Fibroblast of villous mesenchyme (primary cell): ENCODE results near the gene BMPER. TPM values are rescaled to one million over a fixed set of nuclear protein-coding genes. Genes with fewer than 3 reads are reported as not detected.

Experiments used
- DNase-seq: peaks from one replicate; pipeline ENCODE4 v3.0.0-alpha.2; 2010; ENCODE audit warnings: low read depth
- H3K4me3 ChIP-seq: 2 replicates; pipeline ENCODE4 v1.5.1; 2011; ENCODE audit warnings: low read depth, mild to moderate bottlenecking, low read length
- total RNA-seq: library from RNA; depleted of rRNA; stranded (reverse); fragments of >200 nt; gene quantifications from 2 replicates; pipeline ENCODE4 v1.2.3, GENCODE V29; 2012
- TF ChIP-seq, protein P1 (sequence below): IDR thresholded peaks from 2 replicates; pipeline ENCODE4 v1.5.1; 2012; ENCODE audit warnings: low read depth, mild to moderate bottlenecking, low read length; ENCODE audit not compliant: insufficient read depth

The BMPER gene
- total RNA-seq, 1 donor, result 7.8 TPM

DNA sequence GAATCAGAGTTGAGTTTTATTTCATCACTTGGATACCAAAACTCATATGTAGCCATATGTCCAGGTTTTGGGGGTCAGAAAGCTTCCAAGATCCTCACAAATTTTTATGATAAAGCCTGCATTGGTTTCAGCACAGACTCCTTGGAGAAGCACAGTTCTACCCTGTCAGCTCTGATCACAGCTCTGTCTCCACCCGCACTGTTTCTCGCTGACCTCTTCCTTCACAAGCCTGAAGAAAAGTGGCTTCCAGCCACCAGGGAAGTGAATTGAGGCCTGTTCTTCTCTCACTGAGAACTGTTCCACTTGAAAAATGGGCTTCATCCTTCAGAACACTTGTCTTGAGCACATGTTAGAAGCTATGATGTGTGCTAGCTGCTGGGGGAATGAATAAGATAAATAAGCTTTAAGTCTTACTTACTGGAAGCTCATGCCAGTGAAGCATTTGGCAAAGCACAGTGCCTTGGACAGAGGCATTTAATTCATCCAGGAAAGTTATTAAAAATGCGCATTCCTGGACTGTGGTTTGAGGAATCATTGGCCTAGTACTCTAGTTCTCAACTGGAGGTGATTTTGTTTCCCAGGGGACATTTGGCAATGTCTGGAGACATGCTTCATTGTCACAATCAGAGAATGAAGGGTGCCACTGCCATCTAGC lies 133.6 kb downstream of the BMPER start:
- H3K4me3 ChIP-seq, result no peak overlapping the region
- no peak for DNase-seq
- TF ChIP-seq, protein P1, sequence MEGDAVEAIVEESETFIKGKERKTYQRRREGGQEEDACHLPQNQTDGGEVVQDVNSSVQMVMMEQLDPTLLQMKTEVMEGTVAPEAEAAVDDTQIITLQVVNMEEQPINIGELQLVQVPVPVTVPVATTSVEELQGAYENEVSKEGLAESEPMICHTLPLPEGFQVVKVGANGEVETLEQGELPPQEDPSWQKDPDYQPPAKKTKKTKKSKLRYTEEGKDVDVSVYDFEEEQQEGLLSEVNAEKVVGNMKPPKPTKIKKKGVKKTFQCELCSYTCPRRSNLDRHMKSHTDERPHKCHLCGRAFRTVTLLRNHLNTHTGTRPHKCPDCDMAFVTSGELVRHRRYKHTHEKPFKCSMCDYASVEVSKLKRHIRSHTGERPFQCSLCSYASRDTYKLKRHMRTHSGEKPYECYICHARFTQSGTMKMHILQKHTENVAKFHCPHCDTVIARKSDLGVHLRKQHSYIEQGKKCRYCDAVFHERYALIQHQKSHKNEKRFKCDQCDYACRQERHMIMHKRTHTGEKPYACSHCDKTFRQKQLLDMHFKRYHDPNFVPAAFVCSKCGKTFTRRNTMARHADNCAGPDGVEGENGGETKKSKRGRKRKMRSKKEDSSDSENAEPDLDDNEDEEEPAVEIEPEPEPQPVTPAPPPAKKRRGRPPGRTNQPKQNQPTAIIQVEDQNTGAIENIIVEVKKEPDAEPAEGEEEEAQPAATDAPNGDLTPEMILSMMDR, result no peak

DNA sequence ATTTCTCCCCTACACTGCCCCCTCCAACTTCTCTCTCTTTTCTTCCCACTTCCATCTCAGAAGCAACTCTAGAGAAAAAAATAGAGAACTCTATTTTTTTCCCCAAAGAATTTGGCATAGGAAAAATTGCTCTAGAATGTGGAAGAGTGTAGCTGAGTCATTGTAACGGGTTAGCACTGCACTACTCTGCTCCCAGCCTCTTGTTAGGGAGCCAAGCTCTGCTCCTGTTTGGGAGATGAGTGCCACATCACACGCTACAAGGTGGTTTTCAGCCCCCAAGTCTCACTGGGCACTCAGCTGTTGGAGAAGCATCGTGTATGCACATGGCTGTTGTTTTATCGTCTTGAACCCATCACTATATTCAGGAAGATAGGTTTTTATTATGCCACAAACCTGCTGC lies 136.4 kb downstream of the BMPER start:
- no peak for DNase-seq
- H3K4me3 ChIP-seq, result no peak overlapping the region
- TF ChIP-seq, protein P1, result no peak

DNA sequence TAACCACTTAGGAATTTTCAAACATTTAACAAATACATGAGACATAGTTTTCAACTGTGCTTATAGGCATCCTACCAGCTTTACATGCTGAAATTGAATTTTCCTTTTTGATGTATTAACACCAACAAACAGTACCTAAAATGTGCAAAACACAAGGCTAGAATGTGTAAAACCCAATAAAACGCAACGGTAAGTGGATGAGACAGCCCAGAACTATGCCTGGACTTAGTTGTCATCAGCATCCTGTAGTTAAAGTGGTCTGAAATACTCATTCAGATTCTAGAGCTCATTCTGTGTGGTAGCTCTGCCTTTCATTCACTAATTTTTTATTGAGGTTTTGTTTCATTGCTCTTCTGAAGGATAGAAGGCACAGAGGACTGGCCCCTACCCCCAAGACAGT lies 137.1 kb downstream of the BMPER start:
- no peak for DNase-seq
- H3K4me3 ChIP-seq, result no peak overlapping the region
- TF ChIP-seq, protein P1, result no peak

DNA sequence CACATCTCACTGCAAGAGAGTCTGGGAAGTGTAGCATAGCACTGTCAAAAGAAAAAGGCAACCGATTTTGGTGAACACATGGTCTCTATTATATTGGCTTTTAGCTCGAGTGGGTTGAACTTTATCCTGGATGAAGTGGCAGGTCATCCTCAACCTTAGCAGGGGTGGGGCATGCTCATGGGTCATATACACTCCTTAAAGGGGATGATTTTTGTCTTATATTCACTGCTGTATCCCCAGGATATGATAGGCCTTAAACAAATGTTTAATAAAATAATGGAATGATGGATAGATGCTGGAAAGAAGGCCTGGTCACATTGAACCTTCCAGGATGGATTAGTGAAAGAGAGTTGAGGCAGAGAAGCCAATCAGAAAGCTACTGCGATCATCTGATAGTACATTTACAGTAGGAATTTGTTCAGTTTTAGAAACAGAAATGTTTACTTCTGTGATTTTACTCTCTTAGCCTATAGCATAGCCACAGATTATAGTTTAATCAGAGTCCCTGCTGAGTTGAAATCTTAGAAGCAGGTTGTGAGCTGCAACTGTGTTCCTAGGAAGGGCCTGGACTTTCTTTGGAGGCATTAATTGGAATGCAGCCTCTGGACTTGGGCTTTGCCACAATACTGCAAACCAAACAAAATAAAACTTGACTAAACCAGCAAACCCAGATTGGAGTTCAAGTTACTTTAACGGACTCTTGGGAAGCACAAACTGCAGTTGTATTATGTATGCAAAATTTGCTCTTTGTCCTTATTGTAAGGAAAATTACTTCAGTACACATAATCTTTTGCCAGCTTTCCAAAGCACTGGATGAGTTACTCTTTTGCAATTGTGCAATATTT lies 138.3 kb downstream of the BMPER start:
- TF ChIP-seq, protein P1, result no peak
- H3K4me3 ChIP-seq, result no peak overlapping the region
- DNase-seq, result no peak

DNA sequence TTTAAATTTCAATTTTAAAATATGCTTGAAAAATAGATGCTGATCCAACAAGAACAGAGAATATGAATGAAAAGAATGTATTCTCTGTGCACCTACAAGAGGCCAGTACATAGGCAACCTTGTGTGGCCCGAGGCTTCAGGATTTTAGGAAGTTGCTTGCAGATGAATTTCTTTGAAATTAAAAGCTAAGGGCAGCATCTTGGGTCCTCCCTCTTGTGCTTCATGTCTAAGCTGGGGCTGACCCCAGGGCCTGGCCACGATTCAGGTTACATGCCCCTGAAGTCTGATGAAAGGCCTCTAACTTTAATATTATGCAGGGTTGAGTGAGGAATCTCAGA lies 138.9 kb downstream of the BMPER start:
- H3K4me3 ChIP-seq, result no peak overlapping the region
- TF ChIP-seq, protein P1, result no peak
- DNase-seq, result no peak

DNA sequence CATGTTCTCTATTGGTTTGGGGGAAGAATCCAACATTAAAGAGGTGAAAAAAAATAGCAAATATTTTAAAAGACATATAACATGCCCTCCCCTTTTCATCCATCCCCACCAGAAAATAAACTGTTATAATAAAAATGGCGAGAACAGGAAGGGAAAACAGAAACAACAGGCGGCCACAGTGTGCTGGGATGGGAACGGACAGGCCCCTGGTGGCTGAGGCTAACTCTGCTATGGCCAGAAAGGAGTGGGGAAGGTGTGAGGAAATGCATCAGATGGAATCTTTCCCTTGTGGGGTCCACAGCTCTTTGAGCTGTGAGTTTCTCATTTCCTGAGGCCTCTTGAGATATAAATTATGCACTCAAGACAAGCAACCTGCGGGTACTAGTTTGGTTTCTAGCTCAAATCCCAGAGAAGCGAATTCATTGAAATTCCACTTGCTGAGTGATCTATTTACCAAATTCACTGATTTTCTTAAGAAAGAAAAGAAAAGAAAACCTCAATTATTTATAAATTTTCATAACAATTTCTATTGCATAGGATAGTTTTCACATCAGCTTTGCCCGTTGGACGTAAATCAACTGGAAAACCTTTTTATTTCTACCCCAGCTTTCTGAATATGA lies 139.5 kb downstream of the BMPER start:
- TF ChIP-seq, protein P1, result no peak
- H3K4me3 ChIP-seq, result no peak overlapping the region
- no peak for DNase-seq
